NCI-H748 (cell line): ENCODE results near the gene POF1B.

Experiments
- DNase-seq: peaks from one replicate; lab custom pipeline; 2025; ENCODE audit not compliant: unreplicated experiment; lab: John Stamatoyannopoulos, UW

POF1B gene

DNA sequence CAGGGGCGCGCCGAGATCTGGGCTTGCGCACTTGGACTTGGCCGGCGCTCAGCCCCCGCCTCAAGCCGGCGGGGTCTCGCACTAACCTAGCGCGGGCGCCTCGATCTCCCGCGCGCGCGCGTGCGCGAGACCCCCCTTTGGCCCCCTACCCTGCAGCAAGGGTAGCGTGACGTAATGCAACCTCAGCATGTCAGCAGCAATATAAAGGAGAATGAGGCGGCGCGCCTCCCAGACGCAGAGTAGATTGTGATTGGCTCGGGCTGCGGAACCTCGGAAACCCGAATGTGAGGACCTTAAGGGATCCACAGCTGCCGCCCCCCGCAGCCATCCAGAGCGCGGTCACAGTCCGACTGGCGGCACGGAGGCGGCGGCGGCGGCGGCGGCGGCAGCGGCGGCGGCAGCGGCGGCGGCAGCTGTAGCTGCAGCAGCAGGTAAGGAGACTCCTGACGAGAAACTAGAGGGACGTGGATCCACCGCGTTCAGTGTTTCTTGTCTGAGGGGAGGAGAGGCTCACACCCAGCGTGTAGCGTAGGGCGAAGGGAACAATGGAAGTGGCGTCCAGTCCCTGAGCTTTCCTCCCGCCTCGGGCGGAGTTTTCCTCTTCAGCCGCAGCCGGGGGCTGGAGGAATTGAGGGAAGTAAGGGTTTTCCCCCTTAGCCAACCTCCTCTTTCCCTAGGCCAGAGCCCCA lies 135.6 kb downstream of the POF1B start, which contains the start of the genes SATL1 and ZNF711:
Gene SATL1, minus strand, starts transcription at position 19 of the 689 bp plus-strand sequence. CDS start 134,811 bp downstream, outside the sequence.
Gene ZNF711, plus strand, starts transcription at position 231 of the 689 bp plus-strand sequence. CDS start 3,582 bp downstream, outside the sequence.
- DNase-seq, result peak; percentile 98

DNA sequence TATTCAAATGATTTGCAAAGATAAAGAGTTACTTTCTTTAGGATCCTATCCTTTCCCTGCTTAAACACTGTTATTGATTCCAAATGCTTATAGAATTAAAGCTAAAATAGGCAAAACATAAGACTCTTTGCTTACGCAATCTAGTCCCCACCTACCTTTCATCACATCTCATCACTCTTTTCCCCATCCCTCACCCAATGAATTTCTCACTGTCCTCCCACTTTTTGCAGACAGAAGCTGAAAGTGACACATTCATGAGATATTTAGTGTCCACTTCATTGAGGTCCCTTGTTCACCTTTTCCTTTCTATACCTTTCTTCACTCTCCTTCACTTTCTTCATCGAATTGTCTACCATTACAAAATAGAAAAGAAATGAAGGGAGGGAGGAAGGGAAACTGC lies 136.3 kb downstream of the POF1B start:
- peak; percentile 42 for DNase-seq
